ENCODE measurements around the gene PASK. TPM values are rescaled to one million over a fixed set of nuclear protein-coding genes. Genes with fewer than 3 reads are reported as not detected.

PASK gene
- total RNA-seq, 1 donor from 2014 or later, result 3.9 TPM

GRCh38 chr2:241126771-241127202 lies 22.5 kb downstream of the PASK start:
- DNase-seq (ENCODE audit: low read depth), result no peak

- DNase-seq (ENCODE audit: low read depth), result no peak
Observed at GRCh38 chr2:241126201-241126611, 23.1 kb downstream of the PASK start.

GRCh38 chr2:241125626-241126025 lies 23.6 kb downstream of the PASK start:
- DNase-seq (ENCODE audit: low read depth), result no peak

GRCh38 chr2:241123816-241124536 lies 25.3 kb downstream of the PASK start:
- no peak for DNase-seq (ENCODE audit: low read depth)

- no peak for DNase-seq (ENCODE audit: low read depth)
Observed at GRCh38 chr2:241122376-241123002, 26.8 kb downstream of the PASK start.

GRCh38 chr2:241121008-241121407 lies 28.3 kb downstream of the PASK start:
- DNase-seq (ENCODE audit: low read depth), result no peak

GRCh38 chr2:241120440-241120839 lies 28.8 kb downstream of the PASK start:
- DNase-seq (ENCODE audit: low read depth), result no peak

- no peak for DNase-seq (ENCODE audit: low read depth)
Observed at GRCh38 chr2:241118737-241119505, 30.4 kb downstream of the PASK start.

GRCh38 chr2:241116606-241117560 lies 32.4 kb downstream of the PASK start:
- DNase-seq (ENCODE audit: low read depth), result no peak

GRCh38 chr2:241115361-241115760 lies 33.9 kb downstream of the PASK start:
- DNase-seq (ENCODE audit: low read depth), result no peak

GRCh38 chr2:241114836-241115235 lies 34.4 kb downstream of the PASK start:
- no peak for DNase-seq (ENCODE audit: low read depth)

- DNase-seq (ENCODE audit: low read depth), result no peak
Observed at GRCh38 chr2:241112592-241112991, 36.7 kb downstream of the PASK start.

- no peak for DNase-seq (ENCODE audit: low read depth)
Observed at GRCh38 chr2:241112046-241112445, 37.2 kb downstream of the PASK start.

- no peak for DNase-seq (ENCODE audit: low read depth)
Observed at GRCh38 chr2:241111440-241111805, 37.8 kb downstream of the PASK start.

- no peak for DNase-seq (ENCODE audit: low read depth)
Observed at GRCh38 chr2:241110607-241111439, 38.4 kb downstream of the PASK start.

GRCh38 chr2:241110089-241110606 lies 39.1 kb downstream of the PASK start:
- DNase-seq (ENCODE audit: low read depth), result no peak

GRCh38 chr2:241109210-241110088 lies 39.8 kb downstream of the PASK start:
- DNase-seq (ENCODE audit: low read depth), result no peak

GRCh38 chr2:241108271-241109209 lies 40.7 kb downstream of the PASK start:
- no peak for DNase-seq (ENCODE audit: low read depth)
